Transverse colon (tissue), 4 donors: ENCODE results near the gene RUNX1. TPM values are rescaled to one million over a fixed set of nuclear protein-coding genes. Genes with fewer than 3 reads are reported as not detected.

Experiments used
- DNase-seq: peaks from one replicate; pipeline ENCODE4 v3.0.0-alpha.2; 2019
- H3K27ac ChIP-seq, 4 donors: fragments of 200-600 bp; sonication (generic); 2 replicates each; pipeline ENCODE4 v1.5.1; 2016 to 2018; ENCODE audit warnings: inconsistent platforms in 4 of 4
- H3K27me3 ChIP-seq: fragments of 200-600 bp; sonication (generic); 2 replicates; pipeline ENCODE4 v1.5.1; 2017; ENCODE audit warnings: inconsistent platforms
- H3K36me3 ChIP-seq, 4 donors: fragments of 200-600 bp; sonication (generic); 2 replicates each; pipeline ENCODE4 v1.5.1; 2017 to 2019; ENCODE audit warnings: inconsistent platforms in 4 of 4
- H3K4me1 ChIP-seq, 4 donors: fragments of 200-600 bp; sonication (generic); 2 replicates each; pipeline ENCODE4 v1.5.1; 2017 to 2020; ENCODE audit warnings: inconsistent platforms in 4 of 4
- H3K4me3 ChIP-seq, 4 donors: fragments of 200-600 bp; sonication (generic); 1 replicate in 1 of 4; 2 replicates in 3 of 4; pipeline versions ENCODE4 v1.5.1 to v1.6.1; 2017 to 2019; ENCODE audit warnings: inconsistent platforms in 4 of 4
- H3K9me3 ChIP-seq, 2 donors: fragments of 200-600 bp; sonication (generic); 2 replicates each; pipeline ENCODE4 v1.5.1; 2017 to 2019; ENCODE audit warnings: inconsistent platforms in 2 of 2
- EP300 ChIP-seq: sonication (generic); formaldehyde crosslinking; IDR thresholded peaks from one replicate; pipeline ENCODE4 v1.6.1; 2017; ENCODE audit warnings: antibody characterized with exemption, low read depth
- POLR2A ChIP-seq: fragments of 450-650 bp; IDR thresholded peaks from one replicate; pipeline ENCODE4 v1.6.1; 2016; ENCODE audit warnings: antibody characterized with exemption, mild to moderate bottlenecking, moderate library complexity
- POLR2AphosphoS5 ChIP-seq, 3 donors: sonication (generic); formaldehyde crosslinking; IDR thresholded peaks; one replicate each; pipeline ENCODE4 v1.6.1; 2016; ENCODE audit warnings: antibody characterized with exemption in 3 of 3
- WGBS, 2 donors: methylation state at CpG; one replicate each; pipeline ENCODE4 v1.1.5; 2018; ENCODE audit warnings: low coverage in 1 of 2; 5-methylcytosine and 5-hydroxymethylcytosine counted together
- in situ Hi-C, 4 donors: fragments of 200-750 bp; cut with MboI; loops; one replicate each; pipeline versions ENCODE4 v1.15.0 to v1.15.1; 2017; ENCODE audit warnings: low sequenced_read_pairs in 3 of 4, low pct_ligation_motif_present in 1 of 4, low pct_unique_long_range_greater_than_20kb in 1 of 4
- intact Hi-C: fragments of 100-400 bp; cut with DNase I; formaldehyde crosslinking; loops from one replicate; pipeline ENCODE4 v1.15.1; 2023; ENCODE audit warnings: low total_unique reads
- total RNA-seq, 4 donors: library from RNA; depleted of rRNA; stranded (reverse); fragments of >200 nt; gene quantifications; one replicate each; pipeline ENCODE4 v1.1.0, GENCODE V29; 2016
- TF ChIP-seq, protein P1 (sequence below), 5 experiments: fragments of 200-600 bp in 3 of 5; fragments of 450-650 bp in 2 of 5; sonication (generic) in 3 of 5; IDR thresholded peaks; 1 replicate in 2 of 5; 2 replicates in 3 of 5; pipeline ENCODE4 v1.5.1; 2016 to 2017; ENCODE audit warnings: antibody characterized with exemption in 5 of 5, inconsistent platforms in 3 of 5, mild to moderate bottlenecking in 2 of 5, moderate library complexity in 1 of 5

RUNX1 gene
- total RNA-seq, 4 donors from 2014 or later = 8.3 to 60.1 (median 34.7) TPM

DNA sequence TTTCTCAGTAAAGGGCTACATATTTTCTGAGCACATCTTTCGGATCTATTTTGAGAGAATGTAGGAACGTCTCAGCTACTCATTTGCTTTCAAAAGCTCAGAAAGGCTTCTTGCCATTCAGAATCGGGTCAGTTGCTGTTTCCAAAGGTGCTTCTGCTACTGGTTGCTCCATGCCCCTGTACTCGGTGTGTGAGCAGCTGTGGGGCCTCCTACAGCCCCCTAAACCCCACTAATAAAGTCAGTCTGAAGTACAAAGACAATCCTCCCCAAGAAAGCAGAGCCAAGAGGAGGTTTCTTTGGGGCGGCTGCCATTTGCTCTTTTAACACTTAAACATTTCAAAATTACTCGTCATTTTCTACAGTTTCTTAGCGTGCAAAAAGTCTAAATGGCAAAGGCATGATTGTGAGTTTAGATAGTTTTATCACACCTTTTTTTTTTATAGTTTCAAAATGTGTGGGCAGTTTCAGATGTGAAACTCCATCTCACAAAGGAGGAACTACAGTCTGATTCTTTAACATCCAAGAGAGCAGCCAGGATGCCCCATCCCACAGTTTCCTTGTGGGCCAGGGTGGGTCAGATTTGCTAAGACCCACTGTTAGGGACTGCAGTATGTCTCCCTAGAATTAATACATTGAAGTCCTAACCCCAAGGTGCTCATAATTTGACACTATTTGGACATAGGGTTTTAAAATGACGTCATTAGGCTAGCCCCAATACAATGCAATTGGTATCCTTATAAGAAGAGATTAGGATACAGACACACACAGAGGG is 4.1 kb downstream of the RUNX1 start:
- in situ Hi-C loops = no loop called here
- H3K9me3 ChIP-seq = no peaks in the 10 kb centered on the region
- no peak overlapping the region for H3K4me3 ChIP-seq
- H3K36me3 ChIP-seq = no peaks in the 10 kb centered on the region
- WGBS, 2 donors = 77 to 81% methylated on average over 6 to 8 of the region's 8 CpGs
- H3K27ac ChIP-seq = peak overlapping the region in 2 of 4 donors; percentile 65 to 77
- no peak for DNase-seq
- no peaks in the 10 kb centered on the region for H3K27me3 ChIP-seq
- peaks cover 0 to 38% (median 23%) of the 10 kb centered on the region in 4 donors for H3K4me1 ChIP-seq
- TF ChIP-seq POLR2A (no peak), EP300 (no peak), POLR2AphosphoS5 (IDR thresholded peaks at IDR 0.05) (no peak)
- TF ChIP-seq, protein P1, sequence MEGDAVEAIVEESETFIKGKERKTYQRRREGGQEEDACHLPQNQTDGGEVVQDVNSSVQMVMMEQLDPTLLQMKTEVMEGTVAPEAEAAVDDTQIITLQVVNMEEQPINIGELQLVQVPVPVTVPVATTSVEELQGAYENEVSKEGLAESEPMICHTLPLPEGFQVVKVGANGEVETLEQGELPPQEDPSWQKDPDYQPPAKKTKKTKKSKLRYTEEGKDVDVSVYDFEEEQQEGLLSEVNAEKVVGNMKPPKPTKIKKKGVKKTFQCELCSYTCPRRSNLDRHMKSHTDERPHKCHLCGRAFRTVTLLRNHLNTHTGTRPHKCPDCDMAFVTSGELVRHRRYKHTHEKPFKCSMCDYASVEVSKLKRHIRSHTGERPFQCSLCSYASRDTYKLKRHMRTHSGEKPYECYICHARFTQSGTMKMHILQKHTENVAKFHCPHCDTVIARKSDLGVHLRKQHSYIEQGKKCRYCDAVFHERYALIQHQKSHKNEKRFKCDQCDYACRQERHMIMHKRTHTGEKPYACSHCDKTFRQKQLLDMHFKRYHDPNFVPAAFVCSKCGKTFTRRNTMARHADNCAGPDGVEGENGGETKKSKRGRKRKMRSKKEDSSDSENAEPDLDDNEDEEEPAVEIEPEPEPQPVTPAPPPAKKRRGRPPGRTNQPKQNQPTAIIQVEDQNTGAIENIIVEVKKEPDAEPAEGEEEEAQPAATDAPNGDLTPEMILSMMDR (IDR thresholded peaks at IDR 0.05) = no peak
- intact Hi-C loops = loop anchor here (5.0 kb wide), 1 partner anchor 153 kb away; no protein-coding TSS in a partner anchor

- 50 to 63% methylated on average over 2 to 3 of the region's 3 CpGs for WGBS, 2 donors
- Histone ChIP-seq H3K4me3 (no peak overlapping the region), H3K36me3 (no peaks in the 10 kb centered on the region), H3K27ac (peak overlapping the region in 3 of 4 donors; percentile 11 to 58 (median 58)), H3K4me1 (peaks cover 0 to 44% (median 25%) of the 10 kb centered on the region in 4 donors), H3K27me3 (no peaks in the 10 kb centered on the region), H3K9me3 (no peaks in the 10 kb centered on the region)
- DNase-seq = peak; percentile 18
- TF ChIP-seq EP300 (no peak), POLR2AphosphoS5 (IDR thresholded peaks at IDR 0.05) (no peak), POLR2A (no peak)
- TF ChIP-seq, protein P1 (IDR thresholded peaks at IDR 0.05) = no peak
- in situ Hi-C loops (no loop called here), intact Hi-C loops (no loop called here)
Observed at GRCh38 chr21:35044128-35044527, 5.0 kb downstream of the RUNX1 start.

DNA sequence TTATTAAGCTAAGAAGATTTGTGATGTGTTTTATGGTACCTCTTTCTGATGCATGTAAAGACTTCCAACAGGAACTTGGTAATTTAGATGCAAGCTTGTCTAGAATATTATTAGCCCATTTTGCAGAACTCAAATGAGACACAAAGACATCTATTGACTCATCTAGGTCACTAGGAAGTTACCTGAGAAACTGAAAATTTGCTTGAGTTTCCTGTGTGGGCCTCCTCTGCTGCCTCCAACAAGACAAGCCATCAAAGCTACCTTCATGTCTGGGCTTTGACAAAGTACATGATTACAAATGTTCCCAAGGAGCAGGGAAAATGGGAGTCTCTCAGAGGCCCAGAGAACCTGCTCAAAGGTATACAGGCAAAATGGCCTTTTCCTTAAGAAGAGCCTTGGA is 5.6 kb downstream of the RUNX1 start:
- intact Hi-C loops (no loop called here), in situ Hi-C loops (no loop called here)
- Histone ChIP-seq H3K4me1 (peaks cover 0 to 49% (median 25%) of the 10 kb centered on the region in 4 donors), H3K9me3 (no peaks in the 10 kb centered on the region), H3K36me3 (no peaks in the 10 kb centered on the region), H3K4me3 (no peak overlapping the region), H3K27ac (peak overlapping the region in 3 of 4 donors; percentile 11 to 58 (median 58)), H3K27me3 (no peaks in the 10 kb centered on the region)
- DNase-seq = no peak
- TF ChIP-seq POLR2A (no peak), POLR2AphosphoS5 (IDR thresholded peaks at IDR 0.05) (no peak), EP300 (no peak)
- TF ChIP-seq, protein P1 (IDR thresholded peaks at IDR 0.05) = no peak

DNA sequence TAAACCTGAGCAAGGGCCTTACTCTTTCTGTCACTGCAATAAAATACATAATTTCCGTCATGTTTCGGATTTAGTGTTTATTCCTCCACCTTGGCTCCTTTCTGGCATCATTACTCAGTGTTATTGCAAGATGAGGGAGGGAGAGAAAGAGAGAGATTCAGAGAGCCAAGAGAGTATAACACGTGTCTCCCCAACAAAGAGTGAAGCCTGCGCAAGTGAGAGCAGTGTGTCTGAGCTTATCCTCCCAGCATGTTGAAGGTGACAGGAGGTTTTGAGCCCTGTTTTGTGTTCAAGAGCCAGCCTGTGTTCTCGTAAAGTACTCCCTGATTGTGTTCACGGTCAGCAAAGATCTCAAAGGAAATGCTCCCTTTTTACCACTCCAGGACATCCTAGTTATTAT is 6.3 kb downstream of the RUNX1 start:
- no peak overlapping the region for H3K4me3 ChIP-seq
- H3K36me3 ChIP-seq = no peaks in the 10 kb centered on the region
- no peak for DNase-seq
- no peak for TF ChIP-seq EP300
- TF ChIP-seq, protein P1 (IDR thresholded peaks at IDR 0.05) = no peak
- TF ChIP-seq POLR2AphosphoS5 (IDR thresholded peaks at IDR 0.05) = no peak
- no peak for TF ChIP-seq POLR2A
- H3K4me1 ChIP-seq = peaks cover 0 to 45% (median 24%) of the 10 kb centered on the region in 4 donors
- no peaks in the 10 kb centered on the region for H3K9me3 ChIP-seq
- intact Hi-C loops (no loop called here), in situ Hi-C loops (no loop called here)
- peak overlapping the region in 2 of 4 donors; percentile 3 to 7 for H3K27ac ChIP-seq
- no peaks in the 10 kb centered on the region for H3K27me3 ChIP-seq
- 79 to 88% methylated on average over 6 of the region's 6 CpGs for WGBS, 2 donors
